Heart right ventricle (tissue), 16 donors: ENCODE data around the gene PRSS22. TPM values are rescaled to one million over a fixed set of nuclear protein-coding genes. Genes with fewer than 3 reads are reported as not detected.
A peak's percentile ranks its signal among the peaks of the same experiment; 100 is the strongest.

Experiments
- ATAC-seq, 8 donors: fragments of 200-7000 bp; cut with Tn5 transposase; one replicate each; pipeline ENCODE4 v1.9.1; 2020; ENCODE audit warnings: mild to moderate bottlenecking in 8 of 8, moderate library complexity in 8 of 8, moderate number of reproducible peaks in 1 of 8
- DNase-seq, 2 donors: peaks; one replicate each; pipeline ENCODE4 v3.0.0-alpha.2; 2020
- H3K27ac ChIP-seq, 10 donors: fragments of 200-600 bp; sonication (generic) in 2 of 10; one replicate each; pipeline versions ENCODE4 v1.5.0 to v1.8.0; 2020 to 2022; ENCODE audit warnings: mild to moderate bottlenecking in 3 of 10
- H3K27me3 ChIP-seq, 7 donors: fragments of 200-600 bp; one replicate each; pipeline ENCODE4 v1.8.0; 2021 to 2022; ENCODE audit warnings: mild to moderate bottlenecking in 2 of 7
- H3K36me3 ChIP-seq, 9 donors: fragments of 200-600 bp; sonication (generic) in 1 of 9; one replicate each; pipeline versions ENCODE4 v1.5.0 to v1.8.0; 2020 to 2022; ENCODE audit warnings: mild to moderate bottlenecking in 2 of 9
- H3K4me1 ChIP-seq, 9 donors: fragments of 200-600 bp; sonication (generic) in 1 of 9; one replicate each; pipeline versions ENCODE4 v1.5.0 to v1.8.0; 2020 to 2022; ENCODE audit warnings: mild to moderate bottlenecking in 4 of 9
- H3K4me3 ChIP-seq, 10 donors: fragments of 200-600 bp; sonication (generic) in 2 of 10; one replicate each; pipeline versions ENCODE4 v1.5.0 to v1.8.0; 2020 to 2022; ENCODE audit warnings: mild to moderate bottlenecking in 7 of 10, moderate library complexity in 2 of 10
- H3K9me3 ChIP-seq, 11 donors: fragments of 200-600 bp in 10 of 11; sonication (generic) in 2 of 11; one replicate each; pipeline versions ENCODE4 v1.5.0 to v1.8.0; 2013 to 2022; ENCODE audit warnings: mild to moderate bottlenecking in 2 of 11, control low read depth in 1 of 11, moderate library complexity in 1 of 11
- WGBS, 2 donors: extraction: QIAGEN DNeasy Blood & Tissue Kit; methylation state at CpG; one replicate each; pipeline ENCODE4 v1.1.7; 2013; ENCODE audit warnings: inconsistent platforms in 1 of 2; 5-methylcytosine and 5-hydroxymethylcytosine counted together
- intact Hi-C, 10 donors: fragments of 100-400 bp; cut with DNase I; formaldehyde crosslinking; loops; one replicate each; pipeline versions ENCODE4 v1.11.1 to v1.14.2; 2022
- polyA plus RNA-seq, 2 donors: library from polyadenylated mRNA; stranded (reverse); fragments of 200-250 nt; gene quantifications; one replicate each; pipeline ENCODE4 v1.2.3, GENCODE V29; 2013
- total RNA-seq, 10 donors: library from RNA; stranded (reverse); fragmentation: NEBNext Ultra II Directional in 3 of 10; extraction: Animal tissue kit (Norgen Biotek cat#: 25700) in 3 of 10; gene quantifications; one replicate each; pipeline versions ENCODE4 v1.2.1 to v1.2.4, GENCODE V29; 2021 to 2023
- TF ChIP-seq, protein P1 (sequence below), 9 donors: fragments of 200-600 bp; sonication (generic) in 2 of 9; IDR thresholded peaks; one replicate each; pipeline versions ENCODE4 v1.5.0 to v1.8.0; 2021 to 2022; ENCODE audit warnings: antibody characterized with exemption in 9 of 9, mild to moderate bottlenecking in 5 of 9, moderate library complexity in 1 of 9
- donor health status: Arrhythmogenic right ventricular cardiomyopathy.
- donor health status: ischemic (EF 13 %, LVEDD 7.1; RV severe dilation, severe dysfunction).
- donor health status: healthy with polysubstance abuse.
- donor health status: DM: no; HTN: yes; CAD: no.
- donor health status: DM: no; HTN: no; CAD: no.
- donor health status: ischemic (EF 25% LVEDD 6.9; RV normal size, moderate dysfunction).
- donor health status: ischemic (EF 25% LVEDD 5.7; RV mildly dilated, moderate dysfunction).
- donor health status: healthy.
- donor health status: DM: yes; HTN: yes; CAD: no.
- donor health status: Ischemic cardiomyopathy.
- donor health status: ischemic (EF 35%, LVEDD 5.7; RV mildly dilated, moderate dysfunction).
- donor health status: nonischemic (EF 11% LVEDD 7.7; RV severe dilation, severe dysfunction).
- donor health status: DM: yes; HTN: yes; CAD: no.
- donor health status: PGD.
- donor health status: ischemic (EF 29% LVEDD 5.4; RV normal size, mild dysfunction).
- donor health status: nonischemic (EF 23%, LVEDD 6.1; RV moderate dilation, normal function).

Gene PRSS22
- total and polyA plus RNA-seq, 12 donors, result 0.21 TPM; not detected in 11

DNA sequence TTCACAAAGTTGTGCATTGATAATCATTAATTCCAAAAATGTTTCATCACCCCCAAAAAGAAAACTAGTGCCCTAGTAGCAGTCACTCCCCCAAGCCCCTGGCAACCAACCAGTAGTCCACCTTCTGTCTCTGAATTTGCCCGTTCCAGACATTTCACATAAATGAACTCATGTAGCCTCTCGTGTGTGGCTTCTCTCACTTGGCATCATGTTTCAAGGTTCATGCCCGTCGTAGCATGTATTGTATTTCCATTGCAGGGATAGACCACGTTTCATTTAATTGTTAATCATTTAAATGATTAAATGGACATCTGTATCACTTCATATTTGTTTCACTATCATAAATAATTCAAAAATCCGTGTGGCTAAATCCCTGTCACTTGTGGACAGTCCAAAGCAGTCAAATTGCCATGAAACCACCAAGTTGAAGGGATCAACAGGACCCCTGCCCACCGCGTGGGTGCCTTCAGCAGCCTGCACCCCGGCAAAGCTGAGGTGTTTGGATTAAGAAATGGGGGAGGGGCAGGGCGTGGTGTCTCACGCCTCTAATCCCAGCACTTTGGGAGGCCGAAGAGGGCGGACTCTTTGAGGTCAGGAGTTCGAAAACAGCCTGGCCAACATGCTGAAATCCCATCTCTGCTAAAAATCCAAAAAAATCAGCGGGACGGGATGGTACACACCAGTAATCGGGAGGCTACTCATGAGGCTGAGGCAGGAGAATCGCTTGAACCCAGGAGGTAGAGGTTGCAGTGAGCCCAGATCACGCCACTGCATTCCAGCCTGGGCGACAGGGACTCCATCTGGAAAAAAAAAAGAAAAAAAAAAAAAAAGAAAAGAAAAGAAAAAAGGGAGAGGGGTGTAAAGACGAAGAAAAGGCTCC is 16.3 kb upstream of the PRSS22 start:
- Histone ChIP-seq H3K36me3 (no peaks in the 10 kb centered on the region), H3K9me3 (no peaks in the 10 kb centered on the region), H3K27ac (no peak overlapping the region), H3K27me3 (no peaks in the 10 kb centered on the region), H3K4me1 (peaks cover 0 to 10% (median 0%) of the 10 kb centered on the region in 9 donors), H3K4me3 (no peak overlapping the region)
- TF ChIP-seq, protein P1, sequence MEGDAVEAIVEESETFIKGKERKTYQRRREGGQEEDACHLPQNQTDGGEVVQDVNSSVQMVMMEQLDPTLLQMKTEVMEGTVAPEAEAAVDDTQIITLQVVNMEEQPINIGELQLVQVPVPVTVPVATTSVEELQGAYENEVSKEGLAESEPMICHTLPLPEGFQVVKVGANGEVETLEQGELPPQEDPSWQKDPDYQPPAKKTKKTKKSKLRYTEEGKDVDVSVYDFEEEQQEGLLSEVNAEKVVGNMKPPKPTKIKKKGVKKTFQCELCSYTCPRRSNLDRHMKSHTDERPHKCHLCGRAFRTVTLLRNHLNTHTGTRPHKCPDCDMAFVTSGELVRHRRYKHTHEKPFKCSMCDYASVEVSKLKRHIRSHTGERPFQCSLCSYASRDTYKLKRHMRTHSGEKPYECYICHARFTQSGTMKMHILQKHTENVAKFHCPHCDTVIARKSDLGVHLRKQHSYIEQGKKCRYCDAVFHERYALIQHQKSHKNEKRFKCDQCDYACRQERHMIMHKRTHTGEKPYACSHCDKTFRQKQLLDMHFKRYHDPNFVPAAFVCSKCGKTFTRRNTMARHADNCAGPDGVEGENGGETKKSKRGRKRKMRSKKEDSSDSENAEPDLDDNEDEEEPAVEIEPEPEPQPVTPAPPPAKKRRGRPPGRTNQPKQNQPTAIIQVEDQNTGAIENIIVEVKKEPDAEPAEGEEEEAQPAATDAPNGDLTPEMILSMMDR (IDR thresholded peaks at IDR 0.05), result no peak
- intact Hi-C loops, result loop anchor here in 7 of 10 donors (2.0 to 5.0 kb wide), 6 partner anchors 31 to 53 kb away; partner anchors contain the start of gene FLYWCH1 (in 1 of the 7)
- ATAC-seq (peak in 2 of 8 donors; percentile 19 to 56), DNase-seq (no peak)
- WGBS, 2 donors, result 59 to 60% methylated on average over 21 of the region's 21 CpGs

DNA sequence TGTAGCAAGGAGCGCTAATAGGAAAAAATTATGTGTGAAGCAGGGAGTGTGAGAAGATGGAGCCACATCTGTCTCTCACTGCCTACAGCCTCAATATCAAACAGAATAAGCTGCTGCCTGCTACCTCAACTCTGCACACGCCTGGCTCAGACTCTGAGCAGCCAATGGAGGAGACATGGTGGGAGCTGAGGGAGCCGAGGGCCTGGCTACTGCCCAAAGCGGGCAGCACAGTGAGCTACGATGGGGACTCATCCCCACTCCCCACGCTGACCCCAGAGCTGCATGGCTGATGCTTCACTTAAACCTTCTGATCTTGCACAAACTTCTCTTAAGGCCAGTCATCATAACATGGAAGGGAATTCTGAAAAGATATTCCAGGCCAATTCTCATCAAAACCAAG is 14.0 kb upstream of the PRSS22 start:
- TF ChIP-seq, protein P1 (IDR thresholded peaks at IDR 0.05), result no peak
- no peak for ATAC-seq
- Histone ChIP-seq H3K27ac (no peak overlapping the region), H3K27me3 (no peaks in the 10 kb centered on the region), H3K9me3 (no peaks in the 10 kb centered on the region), H3K36me3 (no peaks in the 10 kb centered on the region), H3K4me1 (peaks cover 0 to 23% (median 7%) of the 10 kb centered on the region in 9 donors), H3K4me3 (no peak overlapping the region)
- intact Hi-C loops, result loop anchor here in 3 of 10 donors (5.0 kb wide), 3 partner anchors 40 to 55 kb away; partner anchors contain the start of gene FLYWCH1 (in 1 of the 3)
- WGBS, 2 donors, result 72 to 76% methylated on average over 6 of the region's 6 CpGs
- DNase-seq, result no peak

GRCh38 chr16:2867987-2868789 is 10.2 kb upstream of the PRSS22 start:
- 0 to 1% methylated on average over 45 of the region's 45 CpGs for WGBS, 2 donors
- peaks cover 0 to 13% (median 5%) of the 10 kb centered on the region in 9 donors for H3K4me1 ChIP-seq

More at GRCh38 chr16:2867987-2868789, 10.2 kb upstream of the PRSS22 start:
- TF ChIP-seq, protein P1 (IDR thresholded peaks at IDR 0.05), result peak; percentile 98 to 100 (median 99)
- no peaks in the 10 kb centered on the region for H3K27me3 ChIP-seq
- ATAC-seq, result peak; percentile 96 to 99 (median 98)
- H3K36me3 ChIP-seq, result no peaks in the 10 kb centered on the region
- peak overlapping the region; percentile 89 to 98 (median 95) for H3K27ac ChIP-seq
- peak; percentile 95 for DNase-seq
- H3K9me3 ChIP-seq, result no peaks in the 10 kb centered on the region
- peak overlapping the region; percentile 45 to 86 (median 65) for H3K4me3 ChIP-seq
- intact Hi-C loops, result loop anchor here in 6 of 10 donors (1.0 to 10.0 kb wide), 6 partner anchors 25 to 93 kb away; partner anchors contain the start of genes ELOB (in 1 of the 6) and FLYWCH1 (in 1 of the 6)
